ENCODE results near the gene NUBP2.

NUBP2 gene

GRCh38 chr16:1779741-1780676 lies 2.8 kb upstream of the NUBP2 start:
- DNase-seq (ENCODE audit: low read depth): no peak
- TF ChIP-seq CTCF (IDR thresholded peaks at IDR 0.05; ENCODE audit: control insufficient read depth, extremely low read depth, insufficient read depth): no peak
- peak overlapping the region; percentile 73; the same call in 1 of the 2 replicates for H3K4me3 ChIP-seq (ENCODE audit: low read depth, low read length)

GRCh38 chr16:1780677-1781072 lies 2.1 kb upstream of the NUBP2 start:
- peak overlapping the region; percentile 73 for H3K4me3 ChIP-seq (ENCODE audit: low read depth, low read length)
- no peak for DNase-seq (ENCODE audit: low read depth)
- TF ChIP-seq CTCF (IDR thresholded peaks at IDR 0.05; ENCODE audit: control insufficient read depth, extremely low read depth, insufficient read depth): no peak

- H3K4me3 ChIP-seq (ENCODE audit: low read depth, low read length): peak overlapping the region; percentile 73
- DNase-seq (ENCODE audit: low read depth): no peak
- TF ChIP-seq CTCF (IDR thresholded peaks at IDR 0.05; ENCODE audit: control insufficient read depth, extremely low read depth, insufficient read depth): no peak
Observed at GRCh38 chr16:1781254-1781653, 1.5 kb upstream of the NUBP2 start.

GRCh38 chr16:1781758-1782407 lies 877 bp upstream of the NUBP2 start:
- TF ChIP-seq CTCF (IDR thresholded peaks at IDR 0.05; ENCODE audit: control insufficient read depth, extremely low read depth, insufficient read depth): no peak
- DNase-seq (ENCODE audit: low read depth): no peak
- peak overlapping the region; percentile 73 for H3K4me3 ChIP-seq (ENCODE audit: low read depth, low read length)

- TF ChIP-seq CTCF (IDR thresholded peaks at IDR 0.05; ENCODE audit: control insufficient read depth, extremely low read depth, insufficient read depth): no peak
- H3K4me3 ChIP-seq (ENCODE audit: low read depth, low read length): no peak overlapping the region
- DNase-seq (ENCODE audit: low read depth): no peak
Observed at GRCh38 chr16:1784977-1785845, 2.5 kb downstream of the NUBP2 start.

- H3K4me3 ChIP-seq (ENCODE audit: low read depth, low read length): no peak overlapping the region
- TF ChIP-seq CTCF (IDR thresholded peaks at IDR 0.05; ENCODE audit: control insufficient read depth, extremely low read depth, insufficient read depth): no peak
- no peak for DNase-seq (ENCODE audit: low read depth)
Observed at GRCh38 chr16:1785846-1786170, 3.0 kb downstream of the NUBP2 start.

Measured in LNCaP clone FGC (cell line).